ENCODE data around the gene ANKDD1A. TPM values are rescaled to one million over a fixed set of nuclear protein-coding genes. Genes with fewer than 3 reads are reported as not detected.

Gene ANKDD1A
- total RNA-seq, 4 donors from 2014 or later = 0.82 to 7.1 (median 3.2) TPM

DNA sequence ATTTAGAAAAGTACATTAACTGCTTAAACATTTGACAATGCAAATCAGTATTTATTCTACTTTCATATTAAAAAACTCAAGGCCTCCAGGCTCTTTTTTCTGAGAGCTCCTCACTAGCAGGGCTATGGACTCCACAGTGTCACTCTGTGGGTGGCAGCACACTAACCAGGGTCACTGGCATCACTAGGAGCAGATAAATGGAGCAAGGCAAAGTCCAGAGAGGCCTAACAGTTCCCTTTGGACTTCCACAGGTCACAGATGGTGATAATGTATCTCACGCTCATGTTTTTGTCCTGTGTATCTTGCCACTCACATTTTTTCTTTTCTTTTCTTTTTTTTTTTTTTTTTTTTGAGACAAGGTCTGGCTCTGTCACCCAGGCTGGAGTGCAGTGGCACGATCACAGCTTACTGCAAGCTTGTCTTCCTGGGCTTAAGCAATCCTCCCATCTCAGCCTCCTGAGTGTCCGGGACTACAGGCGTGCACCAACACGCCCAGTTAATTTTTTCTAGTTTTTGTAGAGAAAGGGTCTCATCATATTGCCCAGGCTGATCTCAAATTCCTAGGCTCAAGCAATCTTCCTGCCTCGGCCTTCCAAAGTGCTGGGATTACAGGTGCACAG is 70.2 kb downstream of the ANKDD1A start:
- H3K4me3 ChIP-seq = no peak overlapping the region
- intact Hi-C loops (cut with DNase I; ENCODE audit: low total_unique reads) = no loop called here
- WGBS, 2 donors (ENCODE audit: low coverage in 1 of 2) = 97 to 98% methylated on average over 5 to 6 of the region's 6 CpGs
- H3K27me3 ChIP-seq = no peaks in the 10 kb centered on the region
- peaks cover 3 to 25% (median 20%) of the 10 kb centered on the region in 4 donors for H3K4me1 ChIP-seq
- TF ChIP-seq EP300 (IDR thresholded peaks at IDR 0.05; ENCODE audit: low read depth) = no peak
- no peak for TF ChIP-seq POLR2A (IDR thresholded peaks at IDR 0.05)
- no peak for TF ChIP-seq POLR2AphosphoS5 (IDR thresholded peaks at IDR 0.05)
- TF ChIP-seq, protein P1, sequence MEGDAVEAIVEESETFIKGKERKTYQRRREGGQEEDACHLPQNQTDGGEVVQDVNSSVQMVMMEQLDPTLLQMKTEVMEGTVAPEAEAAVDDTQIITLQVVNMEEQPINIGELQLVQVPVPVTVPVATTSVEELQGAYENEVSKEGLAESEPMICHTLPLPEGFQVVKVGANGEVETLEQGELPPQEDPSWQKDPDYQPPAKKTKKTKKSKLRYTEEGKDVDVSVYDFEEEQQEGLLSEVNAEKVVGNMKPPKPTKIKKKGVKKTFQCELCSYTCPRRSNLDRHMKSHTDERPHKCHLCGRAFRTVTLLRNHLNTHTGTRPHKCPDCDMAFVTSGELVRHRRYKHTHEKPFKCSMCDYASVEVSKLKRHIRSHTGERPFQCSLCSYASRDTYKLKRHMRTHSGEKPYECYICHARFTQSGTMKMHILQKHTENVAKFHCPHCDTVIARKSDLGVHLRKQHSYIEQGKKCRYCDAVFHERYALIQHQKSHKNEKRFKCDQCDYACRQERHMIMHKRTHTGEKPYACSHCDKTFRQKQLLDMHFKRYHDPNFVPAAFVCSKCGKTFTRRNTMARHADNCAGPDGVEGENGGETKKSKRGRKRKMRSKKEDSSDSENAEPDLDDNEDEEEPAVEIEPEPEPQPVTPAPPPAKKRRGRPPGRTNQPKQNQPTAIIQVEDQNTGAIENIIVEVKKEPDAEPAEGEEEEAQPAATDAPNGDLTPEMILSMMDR (IDR thresholded peaks at IDR 0.05) = no peak
- H3K9me3 ChIP-seq = no peaks in the 10 kb centered on the region
- no peak overlapping the region for H3K27ac ChIP-seq
- DNase-seq = no peak
- in situ Hi-C loops (cut with MboI; ENCODE audit: low pct_ligation_motif_present in 1 of 4, low pct_unique_long_range_greater_than_20kb in 1 of 4, low sequenced_read_pairs in 3 of 4) = no loop called here
- H3K36me3 ChIP-seq = peaks cover 0 to 22% (median 7%) of the 10 kb centered on the region in 4 donors

DNA sequence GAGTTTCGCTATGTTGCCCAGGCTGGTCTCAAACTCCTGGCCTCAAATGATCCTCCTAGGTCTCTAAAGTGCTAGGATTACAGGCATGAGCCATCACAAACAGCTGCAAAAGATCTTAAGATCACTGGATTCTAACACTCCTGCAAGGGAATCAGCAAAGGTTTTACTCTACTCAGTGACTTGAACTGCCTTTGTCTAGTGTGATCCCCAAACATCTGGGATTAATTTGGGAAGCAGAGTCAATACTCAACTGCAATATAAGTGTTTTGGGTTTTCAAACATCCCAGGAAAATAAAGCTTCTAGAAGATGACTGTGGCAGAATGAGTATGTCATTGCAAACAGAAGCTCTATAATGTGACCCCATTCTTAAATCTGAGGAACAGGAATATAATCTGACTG is 70.8 kb downstream of the ANKDD1A start:
- no peak for DNase-seq
- WGBS, 2 donors (ENCODE audit: low coverage in 1 of 2) = 87% methylated on average over 1 of the region's 1 CpG; no CpG with 5 or more reads in 1 of the 2 donors
- H3K4me1 ChIP-seq = peaks cover 3 to 31% (median 20%) of the 10 kb centered on the region in 4 donors
- TF ChIP-seq POLR2AphosphoS5 (IDR thresholded peaks at IDR 0.05) = no peak
- TF ChIP-seq EP300 (IDR thresholded peaks at IDR 0.05; ENCODE audit: low read depth) = no peak
- TF ChIP-seq, protein P1 (IDR thresholded peaks at IDR 0.05) = no peak
- no peak for TF ChIP-seq POLR2A (IDR thresholded peaks at IDR 0.05)
- peaks cover 0 to 17% (median 6%) of the 10 kb centered on the region in 4 donors for H3K36me3 ChIP-seq
- H3K27ac ChIP-seq = no peak overlapping the region
- no peak overlapping the region for H3K4me3 ChIP-seq
- H3K9me3 ChIP-seq = no peaks in the 10 kb centered on the region
- in situ Hi-C loops (cut with MboI; ENCODE audit: low pct_ligation_motif_present in 1 of 4, low pct_unique_long_range_greater_than_20kb in 1 of 4, low sequenced_read_pairs in 3 of 4) = no loop called here
- intact Hi-C loops (cut with DNase I; ENCODE audit: low total_unique reads) = no loop called here
- H3K27me3 ChIP-seq = no peaks in the 10 kb centered on the region

DNA sequence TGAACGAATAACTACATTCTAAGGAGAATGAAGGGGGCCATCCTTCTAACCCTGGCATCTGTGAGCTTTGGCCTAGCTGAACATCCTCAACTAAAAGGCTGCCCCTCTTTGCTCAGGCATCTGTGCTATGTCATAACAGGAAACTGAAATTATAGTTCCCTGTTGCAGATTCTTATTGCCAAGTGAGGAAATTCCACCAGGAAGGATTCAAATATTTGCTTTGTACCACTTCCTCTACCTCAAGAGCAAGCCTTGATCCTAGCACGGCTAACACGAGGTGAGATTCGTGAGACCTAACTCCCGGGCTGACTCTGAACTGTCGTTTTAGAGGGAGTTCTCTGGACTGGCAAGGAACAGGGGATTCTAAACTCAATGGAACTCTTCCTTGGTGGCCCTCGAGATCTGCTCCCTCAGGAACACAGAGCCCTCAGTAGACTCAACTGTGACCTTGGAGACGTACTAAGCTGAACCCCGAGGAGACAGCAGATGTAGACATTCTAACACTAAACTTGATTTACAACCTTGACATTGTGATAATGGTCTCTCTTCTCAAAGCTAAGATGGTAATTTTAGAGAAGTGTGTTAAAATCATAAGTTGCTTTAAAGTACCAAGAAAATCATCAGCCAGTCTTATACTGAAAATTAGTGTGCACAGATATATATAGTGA is 73.8 kb downstream of the ANKDD1A start:
- H3K4me3 ChIP-seq = no peak overlapping the region

DNA sequence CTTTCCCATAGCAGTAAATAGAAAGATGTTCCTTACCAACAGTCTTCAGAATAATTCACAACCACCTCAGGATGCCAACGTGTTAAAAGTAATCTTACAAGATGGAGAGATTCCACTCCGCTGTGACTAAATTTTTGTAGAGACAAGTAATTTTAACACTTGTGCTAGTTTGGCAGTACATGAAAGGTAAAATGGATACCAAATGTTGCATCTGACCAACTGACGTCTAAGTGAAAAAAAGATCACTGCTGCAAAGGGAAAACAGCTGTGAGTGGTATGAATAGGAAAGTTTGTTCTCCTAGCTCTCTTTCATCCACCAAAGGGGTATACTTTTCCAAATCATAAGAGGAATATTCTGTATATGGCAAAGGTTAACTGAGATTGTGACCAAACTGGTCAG is 75.4 kb downstream of the ANKDD1A start:
- 75 to 81% methylated on average over 2 to 3 of the region's 3 CpGs for WGBS, 2 donors (ENCODE audit: low coverage in 1 of 2)
- H3K27ac ChIP-seq = no peak overlapping the region
- intact Hi-C loops (cut with DNase I; ENCODE audit: low total_unique reads) = no loop called here
- peaks cover 3 to 63% (median 37%) of the 10 kb centered on the region in 4 donors for H3K4me1 ChIP-seq
- H3K27me3 ChIP-seq = no peaks in the 10 kb centered on the region
- no peak for TF ChIP-seq POLR2AphosphoS5 (IDR thresholded peaks at IDR 0.05)
- TF ChIP-seq EP300 (IDR thresholded peaks at IDR 0.05; ENCODE audit: low read depth) = no peak
- no peak for TF ChIP-seq POLR2A (IDR thresholded peaks at IDR 0.05)
- TF ChIP-seq, protein P1 (IDR thresholded peaks at IDR 0.05) = no peak
- H3K4me3 ChIP-seq = no peak overlapping the region
- H3K36me3 ChIP-seq = peaks cover 0 to 4% (median 0%) of the 10 kb centered on the region in 4 donors
- in situ Hi-C loops (cut with MboI; ENCODE audit: low pct_ligation_motif_present in 1 of 4, low pct_unique_long_range_greater_than_20kb in 1 of 4, low sequenced_read_pairs in 3 of 4) = no loop called here
- DNase-seq = no peak
- H3K9me3 ChIP-seq = no peaks in the 10 kb centered on the region

More for the DNA sequence above, 73.8 kb downstream of the ANKDD1A start:
- H3K9me3 ChIP-seq = no peaks in the 10 kb centered on the region
- intact Hi-C loops (cut with DNase I; ENCODE audit: low total_unique reads) (no loop called here), in situ Hi-C loops (cut with MboI; ENCODE audit: low pct_ligation_motif_present in 1 of 4, low pct_unique_long_range_greater_than_20kb in 1 of 4, low sequenced_read_pairs in 3 of 4) (no loop called here)
- no peak for TF ChIP-seq EP300 (IDR thresholded peaks at IDR 0.05; ENCODE audit: low read depth)
- TF ChIP-seq, protein P1 (IDR thresholded peaks at IDR 0.05) = no peak
- no peak for TF ChIP-seq POLR2A (IDR thresholded peaks at IDR 0.05)
- no peak for TF ChIP-seq POLR2AphosphoS5 (IDR thresholded peaks at IDR 0.05)
- peaks cover 3 to 49% (median 32%) of the 10 kb centered on the region in 4 donors for H3K4me1 ChIP-seq
- peak overlapping the region; percentile 64 to 73 (median 69) for H3K27ac ChIP-seq
- 26 to 33% methylated on average over 5 to 9 of the region's 9 CpGs for WGBS, 2 donors (ENCODE audit: low coverage in 1 of 2)
- H3K27me3 ChIP-seq = no peaks in the 10 kb centered on the region
- H3K36me3 ChIP-seq = peaks cover 0 to 4% (median 0%) of the 10 kb centered on the region in 4 donors
- no peak for DNase-seq

All from transverse colon (tissue), 4 donors.